T-helper 2 cell treated with Interferon-gamma antibody and Interleukin-4, amounts not matched to agents 100 ng/mL and 5 ng/mL, for 36 hours (primary cell): ENCODE results near the gene TRIM67. TPM values are rescaled to one million over a fixed set of nuclear protein-coding genes. Genes with fewer than 3 reads are reported as not detected.

ENCODE experiments used
- intact Hi-C: fragments of 100-400 bp; cut with micrococcal nuclease; formaldehyde crosslinking; loops from one replicate; pipeline ENCODE4 v1.15.1; 2023
- total RNA-seq: library from RNA; stranded (reverse); gene quantifications from 2 replicates; pipeline ENCODE4 v1.2.3, GENCODE V29; 2022

Gene TRIM67
- total RNA-seq, 1 donor from 2014 or later: not detected

GRCh38 chr1:231232870-231233734 lies 71.2 kb downstream of the TRIM67 start:
- intact Hi-C loops: no loop called here

DNA sequence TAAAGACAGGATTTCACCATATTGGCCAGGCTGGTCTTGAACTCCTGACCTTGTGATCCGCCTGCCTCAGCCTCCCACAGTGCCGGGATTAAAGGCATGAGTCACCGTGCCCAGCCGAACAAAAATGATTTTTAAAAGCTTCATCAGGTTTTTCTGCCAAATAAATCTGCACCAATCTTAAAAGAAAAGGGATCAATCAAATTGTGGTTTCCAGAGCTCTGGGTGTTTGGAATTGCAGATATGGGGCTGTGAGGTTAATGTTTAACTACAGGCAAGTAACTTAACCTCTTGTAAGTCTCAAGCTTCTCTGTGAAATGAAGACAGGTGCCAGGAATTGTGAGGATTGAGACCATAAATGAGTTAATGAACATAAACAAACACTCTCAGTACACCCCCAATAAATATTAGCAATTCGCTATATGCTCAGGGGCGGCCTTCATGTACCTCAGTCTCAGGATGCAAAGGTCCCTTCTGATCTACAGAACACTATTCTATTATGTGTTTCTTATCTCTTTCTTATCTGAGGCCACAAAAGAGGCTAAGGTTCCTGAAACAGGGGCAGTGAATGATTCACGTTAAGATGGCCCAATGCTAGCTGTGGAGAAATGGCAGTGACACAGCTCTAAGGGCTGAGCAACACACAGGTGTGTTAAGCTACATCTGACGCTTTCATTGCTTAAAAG lies 72.0 kb downstream of the TRIM67 start:
- intact Hi-C loops: no loop called here

GRCh38 chr1:231234506-231234905 lies 72.6 kb downstream of the TRIM67 start:
- intact Hi-C loops: no loop called here

- intact Hi-C loops: no loop called here
These were observed 73.8 kb downstream of the TRIM67 start for GRCh38 chr1:231235526-231236207.

GRCh38 chr1:231236208-231236591 lies 74.3 kb downstream of the TRIM67 start:
- intact Hi-C loops: no loop called here

DNA sequence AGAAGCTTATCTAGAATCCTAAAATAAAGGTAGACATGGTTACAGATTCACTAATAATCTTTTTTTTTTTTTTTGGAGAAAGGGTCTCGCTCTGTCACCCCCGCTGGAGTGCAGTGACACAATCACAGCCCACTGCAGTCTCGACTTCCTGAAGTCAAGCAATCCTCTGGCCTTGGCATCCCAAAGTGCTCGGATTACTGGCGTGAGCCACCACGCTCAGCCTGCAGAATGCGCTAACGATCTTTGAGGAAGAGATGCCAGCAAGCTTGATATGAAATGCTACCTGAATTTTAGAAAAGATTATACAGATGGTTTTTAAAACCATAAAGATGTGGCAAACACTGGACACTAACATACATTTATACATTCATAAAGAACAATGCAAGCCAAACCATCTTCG lies 75.1 kb downstream of the TRIM67 start:
- intact Hi-C loops: no loop called here

DNA sequence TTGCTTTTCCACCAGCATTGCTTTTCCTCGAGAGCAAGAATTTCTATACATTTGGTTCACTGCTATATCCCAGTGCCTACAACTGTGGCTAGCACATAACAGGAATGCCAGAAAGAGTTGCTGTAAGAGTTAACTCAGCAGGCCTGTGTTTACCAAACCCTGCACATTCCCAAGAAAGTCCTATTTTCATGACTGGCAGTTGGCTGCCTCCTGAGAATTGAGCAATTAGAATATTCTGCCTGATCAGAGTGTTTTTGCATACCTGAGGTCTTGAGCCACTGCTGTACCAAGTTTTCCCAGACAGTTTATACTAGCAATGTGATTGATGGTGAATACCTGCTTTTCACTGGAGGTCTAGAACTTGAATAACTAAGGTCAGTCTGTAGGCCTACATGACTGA lies 76.4 kb downstream of the TRIM67 start:
- intact Hi-C loops: no loop called here

GRCh38 chr1:231240531-231240882 lies 78.6 kb downstream of the TRIM67 start:
- intact Hi-C loops: loop anchor here (1.0 to 10.0 kb wide), 4 partner anchors 29 to 364 kb away; partner anchors contain the start of gene EGLN1

- intact Hi-C loops: loop anchor here (1.0 to 10.0 kb wide), 9 partner anchors 30 to 599 kb away; partner anchors contain the start of genes ARV1, COG2, DISC1 and EGLN1
These were observed 79.3 kb downstream of the TRIM67 start, which contains the start of gene GNPAT for GRCh38 chr1:231240883-231241735. Gene GNPAT (plus strand): TSS chr1:231241212. CDS start chr1:231241379, 167 bp downstream.

GRCh38 chr1:231241750-231242149 lies 79.9 kb downstream of the TRIM67 start:
- intact Hi-C loops: loop anchor here (1.0 to 10.0 kb wide), 8 partner anchors 31 to 599 kb away; partner anchors contain the start of genes ARV1, COG2, DISC1 and EGLN1

- intact Hi-C loops: loop anchor here (5.0 to 10.0 kb wide), 2 partner anchors 180 to 362 kb away; partner anchors contain the start of gene EGLN1
These were observed 80.8 kb downstream of the TRIM67 start for GRCh38 chr1:231242516-231243198.

DNA sequence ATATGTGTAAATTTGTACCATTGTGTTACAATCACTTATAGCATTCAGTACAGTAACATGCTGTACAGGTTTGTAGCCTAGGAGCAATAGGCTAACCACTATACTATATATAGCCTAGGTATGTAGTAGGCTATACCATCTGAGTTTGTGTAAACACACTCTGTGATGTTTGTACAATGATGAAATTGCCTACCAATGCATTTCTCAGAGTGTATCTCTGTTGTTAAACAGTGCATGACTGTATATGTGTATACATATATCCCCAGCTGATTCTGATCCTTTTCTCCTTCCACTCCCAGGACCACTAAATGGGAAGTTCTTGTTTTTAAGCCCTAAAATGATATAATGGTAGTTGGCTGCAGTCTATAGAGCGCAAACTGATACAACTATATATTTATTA lies 86.9 kb downstream of the TRIM67 start:
- intact Hi-C loops: loop anchor here (10.0 kb wide), 1 partner anchor 356 kb away; no protein-coding TSS in a partner anchor

DNA sequence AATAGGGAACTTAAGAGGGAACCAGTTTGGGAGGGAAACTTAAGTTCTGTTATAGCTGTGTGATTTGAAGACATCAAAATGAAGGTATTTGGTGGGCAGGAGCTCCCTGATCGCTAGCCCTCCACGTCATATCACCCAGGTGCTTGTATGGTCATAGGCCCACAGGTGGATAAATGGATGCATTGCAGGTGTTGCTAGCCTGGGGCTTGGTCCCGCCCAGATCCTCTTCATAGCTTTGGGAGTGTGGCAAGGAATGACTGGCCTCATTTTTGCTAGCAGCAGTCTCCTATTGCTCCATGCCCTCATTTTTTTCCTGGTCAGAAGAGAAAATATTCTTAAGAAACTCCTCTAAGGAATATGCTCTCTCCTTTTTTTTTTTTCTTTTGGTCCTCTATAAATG lies 90.5 kb downstream of the TRIM67 start:
- intact Hi-C loops: no loop called here

DNA sequence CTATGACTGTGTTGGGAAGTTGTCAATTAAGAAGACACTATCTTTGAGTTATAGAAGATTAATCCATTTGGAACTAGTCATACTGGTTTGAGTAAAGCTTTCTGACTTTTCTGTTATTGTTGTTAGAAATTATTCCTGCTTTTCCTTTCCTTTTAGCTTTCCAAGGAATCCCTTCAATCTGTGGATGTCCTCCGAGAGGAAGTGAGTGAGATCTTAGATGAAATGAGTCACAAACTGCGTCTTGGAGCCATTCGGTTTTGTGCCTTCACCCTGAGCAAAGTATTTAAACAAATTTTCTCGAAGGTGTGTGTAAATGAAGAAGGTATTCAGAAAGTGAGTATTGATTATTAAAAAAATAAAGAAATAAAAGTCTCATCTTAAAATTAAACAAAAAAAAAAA lies 98.5 kb downstream of the TRIM67 start:
- intact Hi-C loops: no loop called here

GRCh38 chr1:231264642-231265041 lies 102.8 kb downstream of the TRIM67 start:
- intact Hi-C loops: no loop called here

DNA sequence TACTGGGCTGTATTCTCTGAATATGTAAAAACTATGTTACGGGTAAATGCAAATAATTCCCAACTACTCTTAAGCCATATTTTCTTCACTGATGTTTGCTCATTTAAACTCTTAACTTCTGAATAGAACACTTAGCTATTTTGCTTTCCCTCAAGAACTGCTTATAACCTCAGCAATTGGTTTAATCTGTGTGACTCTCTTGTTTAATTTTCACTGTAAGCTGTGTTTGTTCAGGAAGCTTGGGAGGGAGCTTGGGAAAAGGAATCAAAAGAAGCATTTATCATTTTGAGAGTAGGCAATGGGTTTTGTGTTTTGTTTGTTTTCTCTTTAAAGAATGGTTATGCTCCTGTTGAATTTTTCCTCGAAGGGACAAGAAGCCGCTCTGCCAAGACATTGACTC lies 103.5 kb downstream of the TRIM67 start:
- intact Hi-C loops: no loop called here

DNA sequence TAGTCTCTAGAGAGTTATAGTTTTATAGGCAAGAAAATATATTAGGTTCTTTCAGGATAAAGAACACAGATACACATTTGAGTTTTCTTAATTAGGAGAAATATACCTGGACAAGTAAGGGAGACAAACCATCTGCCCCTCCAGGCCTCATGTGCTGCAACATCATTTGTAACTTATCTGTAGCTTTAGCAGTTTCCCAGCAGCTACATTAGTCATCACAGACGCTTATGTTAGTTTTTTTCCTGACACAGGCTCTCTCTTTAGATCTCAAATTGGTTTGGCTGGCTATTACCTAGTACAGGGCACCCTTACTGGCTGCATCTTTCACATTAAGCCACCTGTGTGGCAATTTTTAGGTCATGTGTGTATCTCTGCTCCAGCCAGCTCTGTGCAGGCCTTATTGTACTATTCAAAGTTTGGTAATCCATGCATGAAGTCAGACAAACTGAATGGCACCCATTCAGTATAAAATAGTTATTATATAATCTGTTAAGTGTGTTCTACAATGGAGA lies 105.0 kb downstream of the TRIM67 start:
- intact Hi-C loops: no loop called here
